Vagina (tissue), 2 donors: Measurements from ENCODE around the gene FLNB. TPM values are rescaled to one million over a fixed set of nuclear protein-coding genes. Genes with fewer than 3 reads are reported as not detected.

ENCODE experiments used
- DNase-seq, 2 donors: peaks; one replicate each; pipeline ENCODE4 v3.0.0-alpha.2; 2017; ENCODE audit errors: extremely low spot score in 2 of 2
- H3K27ac ChIP-seq: fragments of 200-600 bp; sonication (generic); one replicate; pipeline ENCODE4 v1.5.1; 2019
- H3K27me3 ChIP-seq: fragments of 200-600 bp; sonication (generic); one replicate; pipeline ENCODE4 v1.5.1; 2019
- H3K36me3 ChIP-seq, 2 donors: fragments of 200-600 bp; sonication (generic); one replicate each; pipeline ENCODE4 v1.5.1; 2017 to 2019
- H3K4me1 ChIP-seq: fragments of 200-600 bp; sonication (generic); one replicate; pipeline ENCODE4 v1.5.1; 2019
- H3K4me3 ChIP-seq, 2 donors: fragments of 200-600 bp; sonication (generic); 1 replicate in 1 of 2; 2 replicates in 1 of 2; pipeline ENCODE4 v1.5.1; 2016 to 2019
- H3K9me3 ChIP-seq: fragments of 200-600 bp; sonication (generic); one replicate; pipeline ENCODE4 v1.5.1; 2019
- POLR2A ChIP-seq, 2 donors: fragments of 450-650 bp; IDR thresholded peaks; one replicate each; pipeline ENCODE4 v1.6.1; 2017; ENCODE audit warnings: antibody characterized with exemption in 2 of 2, mild to moderate bottlenecking in 2 of 2, moderate library complexity in 2 of 2
- POLR2AphosphoS5 ChIP-seq, 2 donors: sonication (generic); formaldehyde crosslinking; IDR thresholded peaks; one replicate each; pipeline ENCODE4 v1.9.0; 2017; ENCODE audit warnings: antibody characterized with exemption in 2 of 2, mild to moderate bottlenecking in 2 of 2, low read depth in 1 of 2; ENCODE audit not compliant: insufficient read depth in 1 of 2
- intact Hi-C: fragments of 100-400 bp; cut with DNase I; formaldehyde crosslinking; loops from one replicate; pipeline ENCODE4 v1.15.1; 2023
- total RNA-seq: library from RNA; depleted of rRNA; stranded (reverse); fragments of >200 nt; gene quantifications from one replicate; pipeline ENCODE4 v1.2.3, GENCODE V29; 2016
- TF ChIP-seq, protein P1 (sequence below), 3 experiments: fragments of 450-650 bp in 2 of 3; fragments of 200-600 bp in 1 of 3; sonication (generic) in 1 of 3; IDR thresholded peaks; one replicate each; pipeline ENCODE4 v1.5.1; 2017 to 2019; ENCODE audit warnings: antibody characterized with exemption in 3 of 3, mild to moderate bottlenecking in 2 of 3, moderate library complexity in 2 of 3

FLNB gene
- total RNA-seq, 1 donor from 2014 or later, result 147 TPM

DNA sequence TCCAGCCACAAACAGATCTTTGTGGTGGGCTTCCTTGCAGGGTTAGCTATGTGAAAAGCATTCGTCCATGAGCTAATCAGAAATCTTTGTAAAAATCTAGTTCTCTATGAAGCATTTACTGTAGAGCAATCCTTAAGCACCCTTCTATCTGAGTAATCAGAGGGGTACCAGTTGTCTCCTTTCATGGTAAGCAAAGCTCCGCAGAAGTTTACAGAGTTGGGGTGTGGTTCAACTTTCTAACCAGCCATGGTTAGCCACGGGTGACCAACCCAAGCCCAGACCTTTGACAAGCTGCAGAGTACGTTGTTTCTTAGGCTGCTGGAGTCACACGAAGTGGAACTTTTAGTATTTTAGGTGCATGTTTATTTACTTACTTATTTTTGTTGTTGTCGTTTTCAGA lies 77.4 kb downstream of the FLNB start:
- intact Hi-C loops, result no loop called here
- H3K27me3 ChIP-seq, result no peaks in the 10 kb centered on the region
- no peak for TF ChIP-seq POLR2A (IDR thresholded peaks at IDR 0.05)
- TF ChIP-seq, protein P1, sequence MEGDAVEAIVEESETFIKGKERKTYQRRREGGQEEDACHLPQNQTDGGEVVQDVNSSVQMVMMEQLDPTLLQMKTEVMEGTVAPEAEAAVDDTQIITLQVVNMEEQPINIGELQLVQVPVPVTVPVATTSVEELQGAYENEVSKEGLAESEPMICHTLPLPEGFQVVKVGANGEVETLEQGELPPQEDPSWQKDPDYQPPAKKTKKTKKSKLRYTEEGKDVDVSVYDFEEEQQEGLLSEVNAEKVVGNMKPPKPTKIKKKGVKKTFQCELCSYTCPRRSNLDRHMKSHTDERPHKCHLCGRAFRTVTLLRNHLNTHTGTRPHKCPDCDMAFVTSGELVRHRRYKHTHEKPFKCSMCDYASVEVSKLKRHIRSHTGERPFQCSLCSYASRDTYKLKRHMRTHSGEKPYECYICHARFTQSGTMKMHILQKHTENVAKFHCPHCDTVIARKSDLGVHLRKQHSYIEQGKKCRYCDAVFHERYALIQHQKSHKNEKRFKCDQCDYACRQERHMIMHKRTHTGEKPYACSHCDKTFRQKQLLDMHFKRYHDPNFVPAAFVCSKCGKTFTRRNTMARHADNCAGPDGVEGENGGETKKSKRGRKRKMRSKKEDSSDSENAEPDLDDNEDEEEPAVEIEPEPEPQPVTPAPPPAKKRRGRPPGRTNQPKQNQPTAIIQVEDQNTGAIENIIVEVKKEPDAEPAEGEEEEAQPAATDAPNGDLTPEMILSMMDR (IDR thresholded peaks at IDR 0.05), result no peak
- TF ChIP-seq POLR2AphosphoS5 (IDR thresholded peaks at IDR 0.05; ENCODE audit: insufficient read depth in 1 of 2, low read depth in 1 of 2), result no peak
- no peak overlapping the region for H3K27ac ChIP-seq
- no peak for DNase-seq
- no peaks in the 10 kb centered on the region for H3K4me1 ChIP-seq
- H3K4me3 ChIP-seq, result no peak overlapping the region
- peaks cover 0 to 7% of the 10 kb centered on the region in 2 donors for H3K36me3 ChIP-seq
- no peaks in the 10 kb centered on the region for H3K9me3 ChIP-seq

DNA sequence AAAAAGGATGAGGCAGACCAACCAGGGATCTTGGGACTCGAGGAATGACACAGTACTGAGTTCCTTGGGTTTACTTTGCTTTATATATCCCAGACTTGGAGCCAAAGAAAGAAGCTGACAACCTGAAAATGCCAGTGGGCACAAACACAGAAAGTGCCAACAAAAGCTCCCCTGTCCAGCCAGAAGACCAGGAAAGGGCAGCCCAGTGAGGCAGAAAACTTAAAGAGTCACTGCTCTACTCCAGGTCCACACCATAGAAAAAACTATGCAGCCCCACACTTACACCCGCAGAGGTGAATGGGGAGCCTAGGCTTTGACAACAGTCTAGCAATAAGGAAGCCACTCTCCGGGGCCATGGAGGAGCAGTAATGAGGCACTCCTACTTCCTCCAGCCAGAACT lies 80.3 kb downstream of the FLNB start:
- no peak for TF ChIP-seq POLR2AphosphoS5 (IDR thresholded peaks at IDR 0.05; ENCODE audit: insufficient read depth in 1 of 2, low read depth in 1 of 2)
- no peak for TF ChIP-seq POLR2A (IDR thresholded peaks at IDR 0.05)
- TF ChIP-seq, protein P1 (IDR thresholded peaks at IDR 0.05), result no peak
- DNase-seq, result no peak
- Histone ChIP-seq H3K27ac (no peak overlapping the region), H3K36me3 (no peaks in the 10 kb centered on the region), H3K4me1 (no peaks in the 10 kb centered on the region), H3K4me3 (no peak overlapping the region), H3K27me3 (no peaks in the 10 kb centered on the region), H3K9me3 (no peaks in the 10 kb centered on the region)
- intact Hi-C loops, result no loop called here

GRCh38 chr3:58090351-58090750 lies 82.1 kb downstream of the FLNB start:
- intact Hi-C loops, result no loop called here
- no peak for DNase-seq
- H3K27me3 ChIP-seq, result no peaks in the 10 kb centered on the region
- H3K27ac ChIP-seq, result no peak overlapping the region
- no peaks in the 10 kb centered on the region for H3K36me3 ChIP-seq
- no peaks in the 10 kb centered on the region for H3K4me1 ChIP-seq
- H3K4me3 ChIP-seq, result no peak overlapping the region
- TF ChIP-seq POLR2AphosphoS5 (IDR thresholded peaks at IDR 0.05; ENCODE audit: insufficient read depth in 1 of 2, low read depth in 1 of 2) (no peak), POLR2A (IDR thresholded peaks at IDR 0.05) (no peak)
- TF ChIP-seq, protein P1 (IDR thresholded peaks at IDR 0.05), result no peak
- no peaks in the 10 kb centered on the region for H3K9me3 ChIP-seq

DNA sequence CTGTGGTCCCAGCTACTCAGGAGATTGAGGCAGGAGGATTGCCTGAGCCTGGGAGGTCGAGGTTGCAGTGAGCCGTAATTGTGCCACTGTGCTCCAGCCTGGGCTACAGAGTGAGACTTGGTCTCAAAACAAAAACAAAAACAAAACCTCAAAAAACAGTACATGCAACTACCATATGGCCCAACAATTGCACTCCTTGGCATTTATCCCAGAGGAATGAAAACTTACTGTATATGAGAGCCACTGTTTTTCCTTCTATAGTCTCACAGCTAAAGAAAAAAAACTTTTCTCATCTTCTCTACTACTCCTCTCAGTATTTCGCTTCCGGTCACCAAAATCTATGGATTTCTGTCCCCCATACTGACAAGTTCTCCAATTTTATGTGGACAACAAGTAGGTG lies 84.3 kb downstream of the FLNB start:
- Histone ChIP-seq H3K9me3 (no peaks in the 10 kb centered on the region), H3K27ac (no peak overlapping the region), H3K36me3 (peaks cover 0 to 10% of the 10 kb centered on the region in 2 donors), H3K4me1 (no peaks in the 10 kb centered on the region), H3K4me3 (no peak overlapping the region), H3K27me3 (no peaks in the 10 kb centered on the region)
- no peak for DNase-seq
- intact Hi-C loops, result no loop called here
- TF ChIP-seq, protein P1 (IDR thresholded peaks at IDR 0.05), result no peak
- no peak for TF ChIP-seq POLR2A (IDR thresholded peaks at IDR 0.05)
- TF ChIP-seq POLR2AphosphoS5 (IDR thresholded peaks at IDR 0.05; ENCODE audit: insufficient read depth in 1 of 2, low read depth in 1 of 2), result no peak

- H3K27me3 ChIP-seq, result no peaks in the 10 kb centered on the region
These were observed 85.5 kb downstream of the FLNB start for GRCh38 chr3:58093574-58094195.

More at GRCh38 chr3:58093574-58094195, 85.5 kb downstream of the FLNB start:
- no peak for DNase-seq
- Histone ChIP-seq H3K9me3 (no peaks in the 10 kb centered on the region), H3K27ac (no peak overlapping the region), H3K36me3 (peaks cover 0 to 22% of the 10 kb centered on the region in 2 donors), H3K4me3 (no peak overlapping the region), H3K4me1 (no peaks in the 10 kb centered on the region)
- intact Hi-C loops, result no loop called here
- no peak for TF ChIP-seq POLR2AphosphoS5 (IDR thresholded peaks at IDR 0.05; ENCODE audit: insufficient read depth in 1 of 2, low read depth in 1 of 2)
- TF ChIP-seq, protein P1 (IDR thresholded peaks at IDR 0.05), result no peak
- TF ChIP-seq POLR2A (IDR thresholded peaks at IDR 0.05), result no peak
